Measurements from ENCODE around the gene CCR2. TPM values are rescaled to one million over a fixed set of nuclear protein-coding genes. Genes with fewer than 3 reads are reported as not detected.
A peak's percentile ranks its signal among the peaks of the same experiment; 100 is the strongest.
"Not testable (repeated sequence)": the region's sequence is repeated elsewhere in the genome, so short reads cannot be mapped to it uniquely, and the experiment has no call there.

The CCR2 gene
- total and polyA plus RNA-seq, 4 donors: 1.7 to 21.2 (median 8.4) TPM

DNA sequence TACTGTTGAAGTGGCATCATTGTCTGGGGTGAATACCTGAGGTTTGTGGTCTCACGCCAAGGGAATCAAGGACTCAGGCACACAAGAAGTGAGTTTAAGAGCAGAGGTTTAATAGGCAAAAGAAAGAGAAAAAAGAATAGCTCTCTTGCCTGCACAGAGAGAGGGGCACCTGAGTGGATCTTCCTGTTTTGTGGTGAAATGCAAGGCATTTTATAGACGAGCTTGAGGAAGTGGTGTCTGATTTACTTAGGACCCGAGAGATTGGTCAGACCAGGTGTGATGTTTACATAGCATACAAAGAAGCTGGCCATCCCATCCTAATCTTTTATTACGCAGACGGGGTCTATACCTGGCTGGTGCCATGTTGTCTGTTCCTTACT, 30.0 kb downstream of the CCR2 start:
- TF ChIP-seq, protein P1, sequence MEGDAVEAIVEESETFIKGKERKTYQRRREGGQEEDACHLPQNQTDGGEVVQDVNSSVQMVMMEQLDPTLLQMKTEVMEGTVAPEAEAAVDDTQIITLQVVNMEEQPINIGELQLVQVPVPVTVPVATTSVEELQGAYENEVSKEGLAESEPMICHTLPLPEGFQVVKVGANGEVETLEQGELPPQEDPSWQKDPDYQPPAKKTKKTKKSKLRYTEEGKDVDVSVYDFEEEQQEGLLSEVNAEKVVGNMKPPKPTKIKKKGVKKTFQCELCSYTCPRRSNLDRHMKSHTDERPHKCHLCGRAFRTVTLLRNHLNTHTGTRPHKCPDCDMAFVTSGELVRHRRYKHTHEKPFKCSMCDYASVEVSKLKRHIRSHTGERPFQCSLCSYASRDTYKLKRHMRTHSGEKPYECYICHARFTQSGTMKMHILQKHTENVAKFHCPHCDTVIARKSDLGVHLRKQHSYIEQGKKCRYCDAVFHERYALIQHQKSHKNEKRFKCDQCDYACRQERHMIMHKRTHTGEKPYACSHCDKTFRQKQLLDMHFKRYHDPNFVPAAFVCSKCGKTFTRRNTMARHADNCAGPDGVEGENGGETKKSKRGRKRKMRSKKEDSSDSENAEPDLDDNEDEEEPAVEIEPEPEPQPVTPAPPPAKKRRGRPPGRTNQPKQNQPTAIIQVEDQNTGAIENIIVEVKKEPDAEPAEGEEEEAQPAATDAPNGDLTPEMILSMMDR (IDR thresholded peaks at IDR 0.05; ENCODE audit: control extremely low read depth, extremely low read depth): no peak
- no peak for ATAC-seq (ENCODE audit: insufficient read depth, low FRiP score)
- H3K9me3 ChIP-seq (ENCODE audit: control insufficient read depth in 4 of 4, insufficient read depth in 3 of 4, low read length in 3 of 4): no peaks in the 10 kb centered on the region
- DNase-seq: peak in 1 of 3 donors; percentile 48
- H3K9ac ChIP-seq (ENCODE audit: insufficient read depth in 1 of 2, low read length in 2 of 2): no peak overlapping the region
- peak overlapping the region in 1 of 2 donors; percentile 67 for H3K27ac ChIP-seq (ENCODE audit: low read depth in 1 of 2, low read length in 1 of 2)
- 49 to 52% methylated on average over 5 of the region's 5 CpGs for WGBS, 2 donors
- peaks cover 0 to 44% (median 15%) of the 10 kb centered on the region in 5 donors for H3K4me1 ChIP-seq (ENCODE audit: control insufficient read depth in 5 of 5, insufficient read depth in 5 of 5, low read length in 5 of 5)
- no peak overlapping the region for H3K4me3 ChIP-seq
- H3K36me3 ChIP-seq (ENCODE audit: control insufficient read depth in 4 of 4, insufficient read depth in 4 of 4, low read length in 4 of 4): no peaks in the 10 kb centered on the region
- H3K27me3 ChIP-seq (ENCODE audit: control insufficient read depth in 3 of 3, insufficient read depth in 3 of 3, low read length in 2 of 3): no peaks in the 10 kb centered on the region

DNA sequence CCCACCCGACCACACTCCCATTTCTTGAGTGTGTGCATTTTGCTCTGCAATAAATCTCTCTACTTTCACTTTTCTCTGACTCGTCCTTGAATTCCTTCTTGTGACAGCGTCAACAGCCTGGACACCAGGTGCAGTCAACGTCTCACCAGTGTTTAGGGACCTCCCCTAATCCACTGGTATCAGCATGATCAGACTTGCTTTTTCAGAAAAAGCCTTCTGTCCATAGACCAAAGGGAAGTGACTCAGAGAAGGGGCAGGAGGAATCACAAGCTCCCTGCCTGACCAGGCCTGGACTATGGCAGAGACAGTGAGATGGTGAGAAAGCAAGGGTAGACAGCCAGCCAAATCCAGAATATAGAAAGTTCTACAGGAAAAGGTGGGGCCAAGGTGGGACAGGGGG, 32.3 kb downstream of the CCR2 start:
- Histone ChIP-seq H3K27me3 (ENCODE audit: control insufficient read depth in 3 of 3, insufficient read depth in 3 of 3, low read length in 2 of 3) (no peaks in the 10 kb centered on the region), H3K9ac (ENCODE audit: insufficient read depth in 1 of 2, low read length in 2 of 2) (no peak overlapping the region), H3K36me3 (ENCODE audit: control insufficient read depth in 4 of 4, insufficient read depth in 4 of 4, low read length in 4 of 4) (no peaks in the 10 kb centered on the region), H3K9me3 (ENCODE audit: control insufficient read depth in 4 of 4, insufficient read depth in 3 of 4, low read length in 3 of 4) (no peaks in the 10 kb centered on the region), H3K4me1 (ENCODE audit: control insufficient read depth in 5 of 5, insufficient read depth in 5 of 5, low read length in 5 of 5) (peaks cover 0 to 30% (median 10%) of the 10 kb centered on the region in 5 donors), H3K4me3 (no peak overlapping the region), H3K27ac (ENCODE audit: low read depth in 1 of 2, low read length in 1 of 2) (no peak overlapping the region)
- no peak for DNase-seq
- TF ChIP-seq, protein P1 (IDR thresholded peaks at IDR 0.05; ENCODE audit: control extremely low read depth, extremely low read depth): no peak
- WGBS, 2 donors: 28% methylated on average over 4 of the region's 4 CpGs
- ATAC-seq (ENCODE audit: insufficient read depth, low FRiP score): no peak

DNA sequence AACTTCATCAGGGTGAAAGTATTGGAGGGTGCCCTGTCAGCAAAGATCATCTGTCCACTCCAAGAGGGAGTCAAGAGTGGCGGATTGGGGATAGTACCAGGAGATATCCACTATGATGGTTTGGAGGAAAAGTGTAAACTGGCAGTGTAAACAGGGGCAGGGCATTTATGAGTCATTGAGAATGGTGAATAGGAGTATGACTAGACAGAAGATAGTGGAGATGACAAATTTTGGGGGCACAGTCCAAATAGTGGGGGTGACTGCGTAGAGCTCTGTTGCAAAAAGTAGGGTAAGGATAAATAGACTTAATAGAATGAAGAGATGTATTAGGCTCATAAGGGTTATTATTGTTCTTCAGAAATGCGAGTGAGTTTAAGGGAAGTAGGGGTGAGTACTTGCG, 34.9 kb downstream of the CCR2 start:
- 84 to 91% methylated on average over 4 of the region's 4 CpGs for WGBS, 2 donors
- ATAC-seq (ENCODE audit: insufficient read depth, low FRiP score): not testable (repeated sequence)

DNA sequence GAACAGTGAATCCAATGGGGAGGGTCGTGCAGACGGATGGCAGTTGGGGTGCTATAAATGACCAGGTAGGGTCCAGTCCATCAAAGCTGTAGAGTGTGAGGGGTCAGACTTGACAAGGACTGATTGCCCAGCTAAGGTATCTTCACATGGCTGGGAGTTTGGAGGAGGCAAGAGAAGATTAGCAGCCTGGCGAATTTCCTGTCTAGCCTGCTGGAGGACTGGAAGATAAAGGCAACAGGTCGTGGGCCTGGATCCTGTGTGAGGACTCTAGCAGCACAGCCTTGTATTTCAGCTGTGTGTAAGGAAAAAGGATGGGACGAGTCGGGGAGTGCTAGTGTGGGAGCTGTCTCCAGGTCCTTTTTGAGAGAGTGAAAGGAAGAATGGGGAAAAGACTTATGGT, 35.4 kb downstream of the CCR2 start:
- TF ChIP-seq, protein P1 (IDR thresholded peaks at IDR 0.05; ENCODE audit: control extremely low read depth, extremely low read depth): no peak
- Histone ChIP-seq H3K4me1 (ENCODE audit: control insufficient read depth in 5 of 5, insufficient read depth in 5 of 5, low read length in 5 of 5) (peaks cover 0 to 7% (median 0%) of the 10 kb centered on the region in 5 donors), H3K9ac (ENCODE audit: insufficient read depth in 1 of 2, low read length in 2 of 2) (no peak overlapping the region), H3K9me3 (ENCODE audit: control insufficient read depth in 4 of 4, insufficient read depth in 3 of 4, low read length in 3 of 4) (no peaks in the 10 kb centered on the region), H3K27ac (ENCODE audit: low read depth in 1 of 2, low read length in 1 of 2) (no peak overlapping the region), H3K4me3 (no peak overlapping the region), H3K36me3 (ENCODE audit: control insufficient read depth in 4 of 4, insufficient read depth in 4 of 4, low read length in 4 of 4) (no peaks in the 10 kb centered on the region), H3K27me3 (ENCODE audit: control insufficient read depth in 3 of 3, insufficient read depth in 3 of 3, low read length in 2 of 3) (no peaks in the 10 kb centered on the region)
- ATAC-seq (ENCODE audit: insufficient read depth, low FRiP score) (no peak), DNase-seq (no peak)
- WGBS, 2 donors: 89 to 93% methylated on average over 6 of the region's 6 CpGs

More for the DNA sequence above, 34.9 kb downstream of the CCR2 start:
- not testable (repeated sequence) for H3K9ac ChIP-seq (ENCODE audit: insufficient read depth in 1 of 2, low read length in 2 of 2); H3K9me3 ChIP-seq (ENCODE audit: control insufficient read depth in 4 of 4, insufficient read depth in 3 of 4, low read length in 3 of 4); H3K27ac ChIP-seq (ENCODE audit: low read depth in 1 of 2, low read length in 1 of 2); H3K36me3 ChIP-seq (ENCODE audit: control insufficient read depth in 4 of 4, insufficient read depth in 4 of 4, low read length in 4 of 4); H3K27me3 ChIP-seq (ENCODE audit: control insufficient read depth in 3 of 3, insufficient read depth in 3 of 3, low read length in 2 of 3); H3K4me1 ChIP-seq (ENCODE audit: control insufficient read depth in 5 of 5, insufficient read depth in 5 of 5, low read length in 5 of 5); H3K4me3 ChIP-seq; DNase-seq

DNA sequence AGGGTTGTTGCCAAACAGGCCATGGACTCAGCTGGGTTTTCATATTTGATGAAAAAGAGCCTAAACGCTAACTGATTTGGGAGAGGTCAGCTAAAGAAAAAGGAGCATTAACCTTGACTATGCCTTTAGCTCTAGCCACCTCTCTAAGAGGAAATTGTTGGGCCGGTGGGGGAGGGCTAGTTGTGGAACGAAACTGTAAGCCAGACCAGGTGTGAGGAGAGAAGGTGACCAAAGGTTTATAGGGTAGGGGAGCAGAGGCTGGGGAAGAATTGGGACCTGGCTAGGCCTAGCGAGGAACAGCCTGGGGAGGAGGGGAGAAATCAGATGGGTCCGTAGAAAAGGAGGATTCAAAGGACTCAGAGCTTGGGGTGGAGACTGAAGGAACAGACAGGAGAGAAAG, 37.6 kb downstream of the CCR2 start:
- not testable (repeated sequence) for DNase-seq; H3K27ac ChIP-seq (ENCODE audit: low read depth in 1 of 2, low read length in 1 of 2); H3K27me3 ChIP-seq (ENCODE audit: control insufficient read depth in 3 of 3, insufficient read depth in 3 of 3, low read length in 2 of 3); H3K4me1 ChIP-seq (ENCODE audit: control insufficient read depth in 5 of 5, insufficient read depth in 5 of 5, low read length in 5 of 5); H3K36me3 ChIP-seq (ENCODE audit: control insufficient read depth in 4 of 4, insufficient read depth in 4 of 4, low read length in 4 of 4); H3K9me3 ChIP-seq (ENCODE audit: control insufficient read depth in 4 of 4, insufficient read depth in 3 of 4, low read length in 3 of 4); ATAC-seq (ENCODE audit: insufficient read depth, low FRiP score); H3K9ac ChIP-seq (ENCODE audit: insufficient read depth in 1 of 2, low read length in 2 of 2); H3K4me3 ChIP-seq
- WGBS, 2 donors: 93 to 97% methylated on average over 5 of the region's 5 CpGs

All from lung (tissue), 12 donors.